HG03521 (cell line): ENCODE results near the gene DNAJB4.
"Not testable (repeated sequence)": the region's sequence is repeated elsewhere in the genome, so short reads cannot be mapped to it uniquely, and the experiment has no call there.

Source experiments
- ATAC-seq: cut with Tn5 transposase; IDR thresholded peaks from one replicate; pipeline ENCODE4 v1.9.1; 2021; ENCODE audit warnings: mild to moderate bottlenecking, moderate library complexity; ENCODE audit not compliant: unreplicated experiment

Gene DNAJB4

GRCh38 chr1:78061825-78062523, 57.2 kb downstream of the DNAJB4 start:
- ATAC-seq, result no peak

DNA sequence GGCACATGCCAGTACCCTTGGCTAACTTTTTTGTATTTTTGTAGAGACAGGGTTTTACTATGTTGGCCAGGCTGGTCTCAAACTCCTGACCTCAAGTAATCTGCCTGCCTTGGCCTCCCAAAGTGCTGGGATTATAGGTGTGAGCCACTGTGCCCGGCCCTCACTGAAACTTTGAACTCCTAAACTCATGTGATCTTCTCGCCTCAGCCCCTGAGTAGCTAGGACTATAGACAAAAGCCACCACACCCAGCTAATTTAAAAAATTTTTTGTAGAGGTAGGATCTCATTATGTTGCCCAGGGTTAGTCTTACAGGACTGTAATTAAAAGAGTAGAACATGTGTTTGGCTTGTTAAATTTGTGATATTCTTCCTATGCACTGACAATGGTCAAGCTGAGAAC, 60.1 kb downstream of the DNAJB4 start:
- ATAC-seq, result not testable (repeated sequence)
